Measurements from ENCODE around the gene GNL1.

GNL1 gene

GRCh38 chr6:30590509-30590908, 34.2 kb upstream of the GNL1 start:
- Histone ChIP-seq H3K27me3 (ENCODE audit: control insufficient read depth, insufficient read depth, low read length) (no peaks in the 10 kb centered on the region), H3K27ac (ENCODE audit: low read depth, low read length) (no peak overlapping the region), H3K9ac (ENCODE audit: low read length) (no peak overlapping the region), H3K36me3 (ENCODE audit: control insufficient read depth, insufficient read depth, low read length) (peaks cover 91% of the 10 kb centered on the region), H3K4me1 (ENCODE audit: control insufficient read depth, insufficient read depth, low read length) (no peaks in the 10 kb centered on the region), H3K9me3 (ENCODE audit: control insufficient read depth, insufficient read depth, low read depth, low read length) (no peaks in the 10 kb centered on the region), H3K4me3 (ENCODE audit: low read depth, low read length) (no peak overlapping the region)

DNA sequence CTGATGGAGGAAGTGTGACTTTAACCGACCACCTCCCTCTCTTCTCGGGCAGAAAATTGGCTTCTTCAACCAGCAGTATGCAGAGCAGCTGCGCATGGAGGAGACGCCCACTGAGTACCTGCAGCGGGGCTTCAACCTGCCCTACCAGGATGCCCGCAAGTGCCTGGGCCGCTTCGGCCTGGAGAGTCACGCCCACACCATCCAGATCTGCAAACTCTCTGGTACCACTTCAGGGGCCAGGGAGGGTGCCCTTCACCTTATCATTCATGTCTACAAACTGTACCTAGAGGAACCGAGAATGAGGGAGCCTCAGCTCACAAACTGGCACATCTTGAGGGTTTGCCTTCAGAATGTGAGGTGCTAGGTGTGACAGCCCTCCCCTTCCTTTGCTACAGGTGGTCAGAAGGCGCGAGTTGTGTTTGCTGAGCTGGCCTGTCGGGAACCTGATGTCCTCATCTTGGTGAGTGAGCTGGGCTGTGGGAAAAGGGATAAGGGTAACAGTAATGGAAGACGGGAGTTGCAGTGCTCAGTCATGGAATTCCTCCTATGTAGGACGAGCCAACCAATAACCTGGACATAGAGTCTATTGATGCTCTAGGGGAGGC, 33.6 kb upstream of the GNL1 start:
- H3K9me3 ChIP-seq (ENCODE audit: control insufficient read depth, insufficient read depth, low read depth, low read length) = no peaks in the 10 kb centered on the region
- H3K9ac ChIP-seq (ENCODE audit: low read length) = no peak overlapping the region
- H3K27ac ChIP-seq (ENCODE audit: low read depth, low read length) = no peak overlapping the region
- H3K36me3 ChIP-seq (ENCODE audit: control insufficient read depth, insufficient read depth, low read length) = peaks cover 95% of the 10 kb centered on the region
- H3K27me3 ChIP-seq (ENCODE audit: control insufficient read depth, insufficient read depth, low read length) = no peaks in the 10 kb centered on the region
- H3K4me1 ChIP-seq (ENCODE audit: control insufficient read depth, insufficient read depth, low read length) = no peaks in the 10 kb centered on the region
- H3K4me3 ChIP-seq (ENCODE audit: low read depth, low read length) = no peak overlapping the region

- Histone ChIP-seq H3K9me3 (ENCODE audit: control insufficient read depth, insufficient read depth, low read depth, low read length) (no peaks in the 10 kb centered on the region), H3K27me3 (ENCODE audit: control insufficient read depth, insufficient read depth, low read length) (no peaks in the 10 kb centered on the region), H3K36me3 (ENCODE audit: control insufficient read depth, insufficient read depth, low read length) (peaks cover 95% of the 10 kb centered on the region)
Measured at GRCh38 chr6:30583921-30584320, 27.6 kb upstream of the GNL1 start.

DNA sequence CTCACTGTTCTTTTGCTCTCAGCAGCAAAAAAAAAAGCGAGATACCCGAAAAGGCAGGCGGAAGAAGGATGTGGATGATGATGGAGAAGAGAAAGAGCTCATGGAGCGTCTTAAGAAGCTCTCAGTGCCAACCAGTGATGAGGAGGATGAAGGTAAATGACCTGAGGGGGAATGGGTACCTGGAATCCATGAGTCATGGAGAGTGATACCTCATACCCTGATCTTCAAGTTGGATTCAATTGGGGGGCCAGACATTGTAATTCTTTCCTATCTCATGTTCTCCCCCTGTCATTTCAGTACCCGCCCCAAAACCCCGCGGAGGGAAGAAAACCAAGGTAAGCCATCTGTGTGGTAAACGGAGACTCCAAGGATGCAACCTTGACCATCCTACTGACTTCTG, 21.8 kb upstream of the GNL1 start:
- Histone ChIP-seq H3K36me3 (ENCODE audit: control insufficient read depth, insufficient read depth, low read length) (peaks cover 81% of the 10 kb centered on the region), H3K27ac (ENCODE audit: low read depth, low read length) (no peak overlapping the region), H3K4me1 (ENCODE audit: control insufficient read depth, insufficient read depth, low read length) (peaks cover 5% of the 10 kb centered on the region; the same call in 1 of the 2 replicates), H3K4me3 (ENCODE audit: low read depth, low read length) (no peak overlapping the region), H3K9ac (ENCODE audit: low read length) (no peak overlapping the region), H3K27me3 (ENCODE audit: control insufficient read depth, insufficient read depth, low read length) (no peaks in the 10 kb centered on the region), H3K9me3 (ENCODE audit: control insufficient read depth, insufficient read depth, low read depth, low read length) (no peaks in the 10 kb centered on the region)

More at GRCh38 chr6:30583921-30584320, 27.6 kb upstream of the GNL1 start:
- Histone ChIP-seq H3K9ac (ENCODE audit: low read length) (no peak overlapping the region), H3K4me1 (ENCODE audit: control insufficient read depth, insufficient read depth, low read length) (no peaks in the 10 kb centered on the region), H3K27ac (ENCODE audit: low read depth, low read length) (no peak overlapping the region), H3K4me3 (ENCODE audit: low read depth, low read length) (no peak overlapping the region)

- no peaks in the 10 kb centered on the region for H3K9me3 ChIP-seq (ENCODE audit: control insufficient read depth, insufficient read depth, low read depth, low read length)
- peaks cover 15% of the 10 kb centered on the region for H3K4me1 ChIP-seq (ENCODE audit: control insufficient read depth, insufficient read depth, low read length)
- H3K9ac ChIP-seq (ENCODE audit: low read length) = no peak overlapping the region
- peaks cover 43% of the 10 kb centered on the region for H3K36me3 ChIP-seq (ENCODE audit: control insufficient read depth, insufficient read depth, low read length)
- H3K27me3 ChIP-seq (ENCODE audit: control insufficient read depth, insufficient read depth, low read length) = no peaks in the 10 kb centered on the region; the same call in 1 of the 2 replicates
- no peak overlapping the region for H3K4me3 ChIP-seq (ENCODE audit: low read depth, low read length)
- no peak overlapping the region for H3K27ac ChIP-seq (ENCODE audit: low read depth, low read length)
Measured at GRCh38 chr6:30573113-30573512, 16.8 kb upstream of the GNL1 start.

GRCh38 chr6:30572148-30572547, 15.9 kb upstream of the GNL1 start:
- Histone ChIP-seq H3K4me3 (ENCODE audit: low read depth, low read length) (peak overlapping the region; percentile 96), H3K27ac (ENCODE audit: low read depth, low read length) (no peak overlapping the region; the same call in 1 of the 2 replicates)

GRCh38 chr6:30571762-30572082, 15.4 kb upstream of the GNL1 start:
- peak overlapping the region; percentile 96 for H3K4me3 ChIP-seq (ENCODE audit: low read depth, low read length)
- no peaks in the 10 kb centered on the region for H3K9me3 ChIP-seq (ENCODE audit: control insufficient read depth, insufficient read depth, low read depth, low read length)
- H3K36me3 ChIP-seq (ENCODE audit: control insufficient read depth, insufficient read depth, low read length) = peaks cover 29% of the 10 kb centered on the region
- peak overlapping the region; percentile 99 for H3K9ac ChIP-seq (ENCODE audit: low read length)
- peak overlapping the region; percentile 95 for H3K27ac ChIP-seq (ENCODE audit: low read depth, low read length)
- H3K4me1 ChIP-seq (ENCODE audit: control insufficient read depth, insufficient read depth, low read length) = peaks cover 15% of the 10 kb centered on the region
- no peaks in the 10 kb centered on the region; the same call in 1 of the 2 replicates for H3K27me3 ChIP-seq (ENCODE audit: control insufficient read depth, insufficient read depth, low read length)

More at GRCh38 chr6:30572148-30572547, 15.9 kb upstream of the GNL1 start:
- H3K9ac ChIP-seq (ENCODE audit: low read length) = peak overlapping the region; percentile 99
- H3K27me3 ChIP-seq (ENCODE audit: control insufficient read depth, insufficient read depth, low read length) = no peaks in the 10 kb centered on the region; the same call in 1 of the 2 replicates
- H3K4me1 ChIP-seq (ENCODE audit: control insufficient read depth, insufficient read depth, low read length) = peaks cover 15% of the 10 kb centered on the region
- no peaks in the 10 kb centered on the region for H3K9me3 ChIP-seq (ENCODE audit: control insufficient read depth, insufficient read depth, low read depth, low read length)
- peaks cover 33% of the 10 kb centered on the region for H3K36me3 ChIP-seq (ENCODE audit: control insufficient read depth, insufficient read depth, low read length)

DNA sequence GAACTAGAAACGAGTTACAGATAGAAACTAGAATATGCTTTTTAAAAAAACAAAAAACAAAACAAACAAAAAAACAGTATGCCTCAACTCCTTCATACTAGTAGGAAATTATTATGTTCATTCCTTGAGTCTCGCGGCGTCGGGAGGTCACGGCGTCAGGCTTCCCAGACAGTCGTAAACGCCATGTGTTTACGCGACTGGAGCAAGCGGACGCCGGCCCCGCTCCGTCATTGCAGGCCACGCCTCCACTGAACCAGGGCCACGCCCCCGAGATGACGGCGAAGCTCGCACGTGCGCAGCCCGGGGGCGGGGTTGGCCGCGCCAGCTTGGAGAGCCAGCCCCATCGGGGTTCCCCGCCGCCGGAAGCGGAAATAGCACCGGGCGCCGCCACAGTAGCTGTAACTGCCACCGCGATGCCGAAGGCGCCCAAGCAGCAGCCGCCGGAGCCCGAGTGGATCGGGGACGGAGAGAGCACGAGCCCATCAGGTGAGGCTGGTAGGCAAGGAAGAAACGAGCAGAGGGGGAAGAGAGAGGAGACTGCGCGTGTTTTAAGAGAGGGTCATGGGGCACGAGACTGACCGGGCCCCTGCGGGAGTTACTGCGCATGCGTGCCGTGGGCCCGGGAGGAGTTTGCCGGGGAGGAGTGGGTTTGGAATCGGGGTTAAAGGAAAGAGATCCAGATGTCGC, 14.9 kb upstream of the GNL1 start, which contains the start of gene ABCF1:
TSS of gene ABCF1 (plus strand) at position 368 of the 687 bp plus-strand sequence. CDS start at position 414, 46 bp downstream.
- peaks cover 15% of the 10 kb centered on the region for H3K4me1 ChIP-seq (ENCODE audit: control insufficient read depth, insufficient read depth, low read length)
- peak within 1 kb of the TSS; percentile 95 for H3K27ac ChIP-seq (ENCODE audit: low read depth, low read length)
- peak within 1 kb of the TSS; percentile 96 for H3K4me3 ChIP-seq (ENCODE audit: low read depth, low read length)
- H3K9ac ChIP-seq (ENCODE audit: low read length) = peak within 1 kb of the TSS; percentile 99
- H3K36me3 ChIP-seq (ENCODE audit: control insufficient read depth, insufficient read depth, low read length) = peaks cover 24% of the 10 kb centered on the region
- H3K9me3 ChIP-seq (ENCODE audit: control insufficient read depth, insufficient read depth, low read depth, low read length) = no peaks in the 10 kb centered on the region
- no peaks in the 10 kb centered on the region; the same call in 1 of the 2 replicates for H3K27me3 ChIP-seq (ENCODE audit: control insufficient read depth, insufficient read depth, low read length)

DNA sequence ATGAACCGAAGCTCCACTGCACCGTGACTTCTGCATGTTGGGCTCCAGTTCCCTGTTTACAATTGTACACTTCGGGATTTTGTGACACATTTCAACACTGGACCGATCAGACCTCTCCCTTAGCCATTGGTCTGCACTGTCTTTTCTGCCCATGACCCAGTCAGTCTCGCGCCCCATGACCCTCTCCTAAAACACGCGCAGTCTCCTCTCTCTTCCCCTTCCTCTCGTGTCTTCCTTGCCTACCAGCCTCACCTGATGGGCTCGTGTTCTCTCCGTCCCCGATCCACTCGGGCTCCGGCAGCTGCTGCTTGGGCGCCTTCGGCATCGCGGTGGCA, 14.4 kb upstream of the GNL1 start:
- Histone ChIP-seq H3K9me3 (ENCODE audit: control insufficient read depth, insufficient read depth, low read depth, low read length) (no peaks in the 10 kb centered on the region), H3K27me3 (ENCODE audit: control insufficient read depth, insufficient read depth, low read length) (no peaks in the 10 kb centered on the region; the same call in 1 of the 2 replicates), H3K9ac (ENCODE audit: low read length) (peak overlapping the region; percentile 99), H3K27ac (ENCODE audit: low read depth, low read length) (no peak overlapping the region), H3K36me3 (ENCODE audit: control insufficient read depth, insufficient read depth, low read length) (peaks cover 23% of the 10 kb centered on the region; the same call in 1 of the 2 replicates), H3K4me3 (ENCODE audit: low read depth, low read length) (peak overlapping the region; percentile 96), H3K4me1 (ENCODE audit: control insufficient read depth, insufficient read depth, low read length) (peaks cover 15% of the 10 kb centered on the region)

GRCh38 chr6:30570263-30570662, 14.0 kb upstream of the GNL1 start:
- Histone ChIP-seq H3K4me1 (ENCODE audit: control insufficient read depth, insufficient read depth, low read length) (peaks cover 15% of the 10 kb centered on the region), H3K9ac (ENCODE audit: low read length) (no peak overlapping the region), H3K9me3 (ENCODE audit: control insufficient read depth, insufficient read depth, low read depth, low read length) (no peaks in the 10 kb centered on the region), H3K4me3 (ENCODE audit: low read depth, low read length) (peak overlapping the region; percentile 96), H3K36me3 (ENCODE audit: control insufficient read depth, insufficient read depth, low read length) (peaks cover 19% of the 10 kb centered on the region; the same call in 1 of the 2 replicates), H3K27me3 (ENCODE audit: control insufficient read depth, insufficient read depth, low read length) (no peaks in the 10 kb centered on the region; the same call in 1 of the 2 replicates), H3K27ac (ENCODE audit: low read depth, low read length) (no peak overlapping the region)

- Histone ChIP-seq H3K27me3 (ENCODE audit: control insufficient read depth, insufficient read depth, low read length) (no peaks in the 10 kb centered on the region; the same call in 1 of the 2 replicates), H3K9me3 (ENCODE audit: control insufficient read depth, insufficient read depth, low read depth, low read length) (no peaks in the 10 kb centered on the region), H3K4me3 (ENCODE audit: low read depth, low read length) (no peak overlapping the region), H3K36me3 (ENCODE audit: control insufficient read depth, insufficient read depth, low read length) (peaks cover 11% of the 10 kb centered on the region), H3K4me1 (ENCODE audit: control insufficient read depth, insufficient read depth, low read length) (peaks cover 11% of the 10 kb centered on the region), H3K9ac (ENCODE audit: low read length) (no peak overlapping the region), H3K27ac (ENCODE audit: low read depth, low read length) (no peak overlapping the region)
Measured at GRCh38 chr6:30568245-30568644, 12.0 kb upstream of the GNL1 start.
